Measurements from ENCODE around the gene AIFM2.
A peak's percentile ranks its signal among the peaks of the same experiment; 100 is the strongest.

AIFM2 gene

GRCh38 chr10:70169011-70169410 lies 36.4 kb upstream of the AIFM2 start:
- Histone ChIP-seq H3K4me3 (ENCODE audit: low read length) (peak overlapping the region; percentile 96), H3K4me1 (ENCODE audit: low read length) (peaks cover 17% of the 10 kb centered on the region), H3K4me2 (ENCODE audit: low read length) (peak overlapping the region; percentile 93), H4K20me1 (ENCODE audit: insufficient read depth, low read length) (peaks cover 44% of the 10 kb centered on the region), H2AFZ (ENCODE audit: low read depth, low read length) (no peak overlapping the region), H3K79me2 (ENCODE audit: low read length) (peaks cover 62% of the 10 kb centered on the region), H3K27me3 (ENCODE audit: low read depth, low read length) (no peaks in the 10 kb centered on the region), H3K27ac (ENCODE audit: low read length) (no peak overlapping the region), H3K9me3 (ENCODE audit: insufficient read depth, low read length) (no peaks in the 10 kb centered on the region), H3K36me3 (replicated peaks; ENCODE audit: low read depth, low read length) (peaks cover 3% of the 10 kb centered on the region), H3K9ac (ENCODE audit: low read length) (peak overlapping the region; percentile 82)
- TF ChIP-seq EZH2phosphoT487 (IDR thresholded peaks at IDR 0.05; ENCODE audit: low read depth): no peak
- TF ChIP-seq CTCF (IDR thresholded peaks at IDR 0.05; ENCODE audit: low read depth, low read length): no peak

- H3K36me3 ChIP-seq (replicated peaks; ENCODE audit: low read depth, low read length): peaks cover 3% of the 10 kb centered on the region
- H2AFZ ChIP-seq (ENCODE audit: low read depth, low read length): no peak overlapping the region
- no peak overlapping the region for H3K9ac ChIP-seq (ENCODE audit: low read length)
- peaks cover 59% of the 10 kb centered on the region for H4K20me1 ChIP-seq (ENCODE audit: insufficient read depth, low read length)
- no peak overlapping the region for H3K4me2 ChIP-seq (ENCODE audit: low read length)
- peaks cover 78% of the 10 kb centered on the region for H3K79me2 ChIP-seq (ENCODE audit: low read length)
- no peaks in the 10 kb centered on the region for H3K9me3 ChIP-seq (ENCODE audit: insufficient read depth, low read length)
- peaks cover 27% of the 10 kb centered on the region for H3K4me1 ChIP-seq (ENCODE audit: low read length)
- H3K27ac ChIP-seq (ENCODE audit: low read length): no peak overlapping the region
- no peak overlapping the region for H3K4me3 ChIP-seq (ENCODE audit: low read length)
- no peak for TF ChIP-seq EZH2phosphoT487 (IDR thresholded peaks at IDR 0.05; ENCODE audit: low read depth)
- no peaks in the 10 kb centered on the region for H3K27me3 ChIP-seq (ENCODE audit: low read depth, low read length)
These were observed 34.6 kb upstream of the AIFM2 start for GRCh38 chr10:70167246-70167645.

- Histone ChIP-seq H3K4me3 (ENCODE audit: low read length) (no peak overlapping the region), H3K79me2 (ENCODE audit: low read length) (peaks cover 86% of the 10 kb centered on the region)
These were observed 33.8 kb upstream of the AIFM2 start for GRCh38 chr10:70166394-70166793.

DNA sequence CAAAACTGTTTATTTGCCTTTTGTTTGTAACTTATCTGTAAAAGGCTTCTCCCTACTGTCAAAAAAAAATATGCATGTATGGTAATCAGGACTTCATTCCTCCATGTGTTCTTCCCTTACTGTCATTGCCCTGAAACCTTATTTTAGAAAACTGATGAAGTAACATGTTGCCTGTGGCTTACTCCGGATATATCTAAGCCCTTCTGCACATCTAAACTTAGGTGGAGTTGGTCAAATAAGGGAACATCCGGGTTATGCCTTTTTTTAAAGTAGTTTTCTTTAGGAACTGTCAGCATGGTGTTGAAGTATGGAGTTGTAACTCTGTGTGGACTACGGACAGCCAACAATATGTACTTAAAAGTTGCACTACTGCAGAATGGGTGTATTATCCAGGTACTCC lies 31.5 kb upstream of the AIFM2 start:
- H3K4me1 ChIP-seq (ENCODE audit: low read length): peaks cover 22% of the 10 kb centered on the region
- H3K4me3 ChIP-seq (ENCODE audit: low read length): no peak overlapping the region
- H3K79me2 ChIP-seq (ENCODE audit: low read length): peaks cover 81% of the 10 kb centered on the region

More at GRCh38 chr10:70166394-70166793, 33.8 kb upstream of the AIFM2 start:
- Histone ChIP-seq H3K9me3 (ENCODE audit: insufficient read depth, low read length) (no peaks in the 10 kb centered on the region), H3K9ac (ENCODE audit: low read length) (no peak overlapping the region), H4K20me1 (ENCODE audit: insufficient read depth, low read length) (peaks cover 67% of the 10 kb centered on the region), H3K36me3 (replicated peaks; ENCODE audit: low read depth, low read length) (peaks cover 4% of the 10 kb centered on the region), H3K4me2 (ENCODE audit: low read length) (no peak overlapping the region), H3K27me3 (ENCODE audit: low read depth, low read length) (no peaks in the 10 kb centered on the region), H2AFZ (ENCODE audit: low read depth, low read length) (no peak overlapping the region), H3K27ac (ENCODE audit: low read length) (no peak overlapping the region), H3K4me1 (ENCODE audit: low read length) (peaks cover 27% of the 10 kb centered on the region)
- TF ChIP-seq EZH2phosphoT487 (IDR thresholded peaks at IDR 0.05; ENCODE audit: low read depth): no peak
- no peak for TF ChIP-seq CTCF (IDR thresholded peaks at IDR 0.05; ENCODE audit: low read depth, low read length)

More for the DNA sequence above, 31.5 kb upstream of the AIFM2 start:
- H3K36me3 ChIP-seq (replicated peaks; ENCODE audit: low read depth, low read length): peaks cover 16% of the 10 kb centered on the region
- no peak overlapping the region for H2AFZ ChIP-seq (ENCODE audit: low read depth, low read length)
- no peak overlapping the region for H3K9ac ChIP-seq (ENCODE audit: low read length)
- H3K27me3 ChIP-seq (ENCODE audit: low read depth, low read length): no peaks in the 10 kb centered on the region
- no peak overlapping the region for H3K27ac ChIP-seq (ENCODE audit: low read length)
- no peaks in the 10 kb centered on the region for H3K9me3 ChIP-seq (ENCODE audit: insufficient read depth, low read length)
- H3K4me2 ChIP-seq (ENCODE audit: low read length): no peak overlapping the region
- TF ChIP-seq CTCF (IDR thresholded peaks at IDR 0.05; ENCODE audit: low read depth, low read length) (no peak), EZH2phosphoT487 (IDR thresholded peaks at IDR 0.05; ENCODE audit: low read depth) (no peak)
- peaks cover 63% of the 10 kb centered on the region for H4K20me1 ChIP-seq (ENCODE audit: insufficient read depth, low read length)
